Measurements from ENCODE around the gene HSBP1.

The HSBP1 gene

DNA sequence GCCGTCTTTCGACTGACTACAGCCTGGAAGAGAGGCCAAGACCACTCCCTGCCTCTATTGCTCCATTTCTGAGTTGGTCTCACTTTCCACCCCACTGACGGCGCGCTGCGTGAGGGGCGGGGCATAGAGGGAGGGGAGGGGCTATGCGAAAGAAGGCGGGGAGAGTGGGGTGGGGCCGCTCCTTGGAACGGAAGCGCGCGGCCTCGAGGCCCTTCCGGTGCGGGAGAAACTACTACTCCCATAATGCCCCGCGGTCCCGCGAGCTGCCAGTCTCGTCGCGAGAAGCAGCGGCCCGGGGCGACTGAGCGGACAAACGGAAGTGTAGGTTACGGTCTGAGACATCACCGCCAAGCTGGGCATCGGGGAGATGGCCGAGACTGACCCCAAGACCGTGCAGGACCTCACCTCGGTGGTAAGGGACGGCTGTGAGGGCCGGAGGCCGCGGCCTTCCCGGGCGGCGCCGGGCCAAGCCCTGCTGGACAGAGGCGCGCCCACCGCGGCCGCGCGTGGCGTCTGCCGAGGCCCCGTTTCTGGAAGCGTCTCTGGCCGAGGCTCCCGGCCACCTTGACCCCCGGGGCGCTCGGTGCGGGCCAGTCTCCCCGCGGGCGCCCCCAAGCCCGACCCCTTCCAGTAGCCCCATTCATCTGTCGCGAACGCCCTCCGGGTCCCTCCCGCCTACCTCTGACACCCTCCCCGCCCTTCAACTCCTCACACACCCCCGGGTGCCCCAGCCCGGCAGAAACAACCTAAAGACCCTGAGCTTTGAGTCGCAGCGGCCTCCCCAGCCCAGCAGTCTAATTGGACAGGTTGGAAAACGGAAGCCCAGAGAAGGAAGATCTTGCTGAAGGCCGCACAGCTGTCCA, at the start of gene HSBP1:
Gene HSBP1, plus strand, starts transcription at position 269 of the 863 bp plus-strand sequence. Its CDS starts 99 bp downstream, at position 368.
- DNase-seq, result peak; percentile 88 to 91 (median 90)

DNA sequence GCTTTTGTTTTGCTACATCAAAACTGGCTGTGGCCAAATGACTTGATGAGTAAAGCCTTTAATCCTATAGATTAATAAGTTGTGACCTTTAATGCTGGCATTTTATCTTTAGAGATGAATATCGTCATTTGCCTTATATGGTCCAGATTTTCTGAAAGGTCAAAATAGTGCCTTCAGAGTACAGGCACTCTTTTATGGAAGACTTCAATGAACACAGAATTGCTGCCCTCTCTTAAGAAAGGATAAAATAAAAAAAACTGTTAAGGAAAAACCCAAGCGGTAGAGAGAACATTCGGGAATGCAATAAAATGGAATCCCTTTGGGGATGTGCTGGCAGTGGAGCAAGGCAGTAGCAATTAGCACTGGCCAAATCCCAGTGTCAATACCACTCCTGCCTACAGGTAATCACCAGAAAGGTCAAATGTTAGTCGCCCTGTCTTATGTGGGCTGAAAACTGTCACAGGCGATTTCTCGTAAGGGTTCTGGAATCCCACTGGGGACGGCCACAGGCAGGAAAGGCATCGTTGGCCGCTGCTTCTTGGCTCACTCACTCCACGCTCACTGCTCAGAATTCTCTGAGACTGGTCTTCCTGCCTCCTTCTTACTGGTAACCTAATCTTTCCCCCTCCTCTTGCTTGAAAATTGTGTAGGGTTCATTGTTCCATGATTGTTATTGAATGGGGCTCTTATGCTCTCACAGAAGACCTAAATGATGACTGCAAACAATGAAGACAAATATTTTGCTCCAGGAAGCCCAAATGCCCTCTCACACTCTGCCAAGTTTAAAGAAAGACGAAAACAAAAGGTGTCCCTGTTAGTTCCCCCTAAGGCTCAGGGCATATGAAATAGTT, 45.4 kb upstream of the HSBP1 start:
- no peak for DNase-seq

DNA sequence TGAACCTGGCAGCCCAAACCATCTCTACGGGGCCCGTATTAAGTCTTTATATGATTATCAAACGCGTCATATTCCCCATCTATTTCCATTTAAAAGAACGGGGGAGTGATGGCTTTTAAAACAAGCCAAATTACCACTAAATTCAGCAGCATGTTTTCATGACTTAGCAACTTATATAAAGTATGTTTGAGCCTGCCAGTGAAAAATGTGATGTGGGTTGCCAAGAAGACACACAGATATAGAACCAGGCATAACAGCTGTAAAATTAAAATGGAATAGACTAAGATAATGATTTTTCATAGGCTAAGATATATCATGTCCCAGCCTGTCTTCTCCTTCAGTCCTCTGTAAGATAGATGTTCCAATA, 44.8 kb upstream of the HSBP1 start:
- no peak for DNase-seq

DNA sequence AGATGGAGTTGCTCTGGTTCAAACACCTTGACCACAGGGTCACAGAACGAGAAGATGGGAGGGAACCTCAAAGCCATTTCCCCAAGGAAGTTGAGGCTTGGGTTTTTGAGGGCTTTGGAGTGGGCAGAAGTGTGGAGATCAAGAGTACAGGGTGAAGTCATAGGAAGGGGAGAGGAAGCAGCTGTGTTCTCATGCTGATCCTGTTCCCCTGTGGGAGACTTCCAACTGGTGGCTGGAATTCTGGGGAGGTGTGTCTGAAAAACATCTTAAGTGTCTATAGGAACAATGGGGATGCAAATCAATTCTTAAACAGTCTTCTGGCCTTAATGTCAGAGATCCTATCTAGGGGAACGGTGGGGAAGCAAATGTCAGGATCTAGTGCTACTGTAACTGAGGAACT, 38.8 kb upstream of the HSBP1 start:
- DNase-seq, result no peak

DNA sequence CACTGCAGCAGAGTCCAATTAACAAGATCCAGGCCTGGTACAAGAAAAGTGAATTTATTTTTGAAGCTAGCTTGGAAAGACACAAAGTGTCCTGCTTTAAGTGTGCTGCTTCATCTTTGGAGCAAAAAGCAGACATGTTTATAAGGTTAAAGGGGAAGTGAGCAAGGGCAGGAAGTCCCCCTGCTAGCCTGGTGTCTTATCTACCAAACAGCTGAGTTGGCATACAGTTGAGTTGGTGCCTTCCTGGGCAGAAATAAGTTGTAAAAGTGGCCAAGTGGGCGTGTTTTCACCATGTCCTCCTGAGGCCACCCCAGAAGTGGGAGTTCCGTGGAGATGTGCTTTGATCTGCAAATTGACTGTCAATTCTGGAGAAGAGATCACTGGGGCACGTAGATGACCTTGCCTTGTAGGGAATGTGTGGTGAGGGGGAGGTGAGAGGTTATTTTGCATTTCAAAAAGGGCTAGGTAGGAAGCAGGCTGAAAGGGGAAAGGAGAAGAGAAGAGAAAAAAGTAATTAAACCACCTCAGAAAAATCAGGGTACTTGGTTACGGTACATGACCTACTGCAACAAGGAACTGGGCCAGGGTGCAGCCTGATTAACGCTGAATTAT, 38.3 kb upstream of the HSBP1 start:
- no peak for DNase-seq

DNA sequence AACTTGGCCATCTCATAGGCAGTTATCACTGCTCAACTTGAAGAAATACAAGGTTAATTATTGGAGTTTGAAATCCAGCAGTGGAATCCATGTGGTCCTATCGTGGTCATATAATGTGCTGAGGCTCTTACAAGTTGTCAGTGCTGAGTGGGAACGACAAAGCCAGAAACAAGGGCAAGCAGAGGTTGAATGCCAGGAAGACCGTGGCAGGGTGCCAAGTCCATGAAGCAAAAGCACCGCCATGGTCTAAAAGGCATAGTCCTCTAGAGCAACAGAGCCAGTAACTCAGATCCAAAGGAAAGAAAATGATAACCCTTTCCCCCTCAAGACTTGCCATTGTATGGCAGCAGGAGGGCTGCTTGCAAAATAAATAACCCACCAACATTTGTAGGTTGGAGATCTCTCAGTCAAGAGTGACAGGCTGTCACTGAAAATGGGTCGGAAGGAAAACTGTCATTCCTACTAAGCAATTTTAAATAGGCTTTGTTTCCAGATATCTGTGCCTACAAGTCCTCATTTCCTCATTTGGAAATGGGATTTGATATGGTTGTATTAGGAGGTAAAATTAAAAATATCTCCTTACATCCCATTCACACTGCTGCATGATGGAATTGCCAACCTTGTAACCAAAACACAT, 36.4 kb upstream of the HSBP1 start:
- DNase-seq, result no peak

DNA sequence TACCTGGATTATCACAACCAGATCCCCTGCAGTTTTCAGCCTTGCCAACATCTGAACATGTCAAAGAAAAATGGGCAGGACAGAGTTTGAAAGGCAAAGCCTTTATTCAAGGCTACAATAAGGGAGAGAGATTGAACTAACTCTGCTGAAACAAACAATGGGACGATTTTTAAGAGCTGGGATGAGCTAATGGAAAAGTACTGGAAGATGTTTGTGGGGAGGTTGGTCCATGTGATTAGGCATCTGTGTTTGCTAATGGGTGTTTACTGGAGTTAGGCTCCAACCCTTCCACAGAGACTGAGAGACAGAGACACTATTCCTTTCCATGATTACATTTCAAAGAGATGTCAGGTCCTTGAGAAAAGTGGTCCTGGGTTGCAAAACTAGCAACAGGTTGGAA, 35.0 kb upstream of the HSBP1 start:
- DNase-seq, result no peak

DNA sequence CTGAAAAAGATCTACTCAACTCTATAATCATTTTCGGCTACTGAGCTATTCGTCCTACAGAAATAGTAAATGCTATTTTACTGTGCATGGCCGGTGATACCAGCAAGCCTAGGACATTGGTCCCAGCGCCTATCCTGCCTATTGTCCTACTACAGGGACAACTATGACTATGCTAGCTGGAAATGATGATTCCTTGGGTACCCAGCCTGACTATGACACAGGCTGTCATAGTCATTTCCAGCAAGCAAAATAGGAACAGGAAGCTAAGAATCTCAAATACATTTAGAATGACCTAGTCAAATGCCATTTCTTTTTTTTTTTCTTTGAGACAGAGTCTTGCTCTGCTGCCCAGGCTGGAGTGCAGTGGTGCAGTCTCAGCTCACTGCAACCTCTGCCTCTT, 33.7 kb upstream of the HSBP1 start:
- DNase-seq, result no peak

DNA sequence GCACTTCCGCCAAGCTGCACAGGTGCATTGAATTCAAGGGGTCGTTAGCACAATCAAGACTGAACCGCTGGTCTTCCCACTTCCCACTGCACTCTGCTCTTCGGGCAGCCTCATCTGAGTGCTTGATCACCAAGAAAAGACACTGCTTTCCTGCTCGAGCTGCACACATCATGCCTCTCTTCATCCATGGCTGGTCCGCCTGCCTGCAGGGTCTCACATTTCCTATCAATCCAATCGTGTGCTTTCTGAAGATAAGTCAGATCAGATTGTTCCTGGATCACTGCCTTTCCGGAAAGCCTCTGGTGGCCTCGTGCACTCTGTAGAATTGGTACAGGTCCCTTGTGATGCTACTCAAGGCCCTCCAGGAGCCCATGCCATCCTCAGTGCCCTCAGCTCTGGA, 30.8 kb upstream of the HSBP1 start:
- DNase-seq, result no peak

DNA sequence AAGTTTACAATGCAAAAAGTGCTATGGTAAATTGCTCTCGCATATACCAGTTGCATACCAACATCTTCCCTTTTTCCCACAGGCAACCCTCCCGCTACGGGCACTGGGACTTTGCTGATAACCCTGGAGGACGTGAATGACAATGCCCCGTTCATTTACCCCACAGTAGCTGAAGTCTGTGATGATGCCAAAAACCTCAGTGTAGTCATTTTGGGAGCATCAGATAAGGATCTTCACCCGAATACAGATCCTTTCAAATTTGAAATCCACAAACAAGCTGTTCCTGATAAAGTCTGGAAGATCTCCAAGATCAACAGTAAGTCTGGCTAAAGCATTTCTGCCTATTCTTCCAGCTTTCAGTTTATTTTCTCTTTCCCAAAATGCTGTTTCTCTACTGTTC, 27.9 kb upstream of the HSBP1 start:
- DNase-seq, result no peak

DNA sequence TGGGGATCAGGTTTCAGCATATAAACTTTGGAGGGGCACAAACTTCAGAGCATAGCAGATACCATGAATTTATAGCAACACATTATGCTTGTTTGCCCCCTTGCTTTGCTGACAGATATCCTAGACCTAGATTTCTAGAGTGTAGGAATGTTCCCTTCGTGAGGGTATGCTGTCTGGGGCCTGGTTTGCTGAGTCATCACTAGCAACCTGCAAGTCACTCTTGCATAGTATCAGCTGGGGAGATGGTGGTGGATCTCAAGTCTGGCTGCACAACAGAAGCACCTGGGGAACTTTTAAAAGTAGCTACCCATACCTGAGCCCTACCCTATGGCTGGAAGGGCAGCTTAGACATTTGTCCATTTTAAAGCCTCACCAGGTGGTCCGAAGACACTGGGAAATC, 22.3 kb upstream of the HSBP1 start:
- no peak for DNase-seq

DNA sequence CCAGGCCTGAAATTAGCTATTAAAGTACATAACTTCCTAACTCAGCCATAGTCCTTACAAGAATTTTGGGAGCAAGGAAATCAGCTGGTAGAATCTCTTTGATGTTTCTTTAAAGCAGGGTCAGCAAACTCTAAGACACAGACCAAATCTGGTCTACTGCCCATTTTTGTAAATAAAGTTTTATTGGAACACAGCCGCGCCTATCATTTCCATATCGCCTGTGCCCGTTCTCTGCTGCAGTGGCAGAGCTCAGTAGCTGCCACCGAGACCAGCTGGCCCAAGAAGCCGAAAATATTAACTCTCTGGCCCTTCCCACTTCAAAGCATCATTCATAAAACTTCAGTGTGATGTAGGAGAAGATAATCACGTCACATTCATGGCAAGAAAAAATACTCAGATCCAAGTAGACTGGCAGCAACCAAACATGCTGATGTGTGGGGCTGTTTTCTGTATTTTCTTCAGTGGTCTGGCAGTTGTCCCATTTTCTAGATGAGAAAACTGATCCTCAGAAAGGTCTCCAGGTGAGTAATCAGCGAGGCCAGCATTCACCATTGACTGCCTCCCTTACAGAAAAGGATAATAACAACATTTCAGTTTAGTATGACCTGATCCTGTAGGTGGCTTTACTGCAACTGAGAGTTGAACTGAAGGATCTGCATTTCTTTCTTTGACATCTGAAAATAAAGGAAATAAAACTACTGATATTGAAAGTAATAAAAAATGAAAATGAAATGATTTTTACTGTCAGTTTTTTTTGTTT, 18.0 kb upstream of the HSBP1 start:
- DNase-seq, result no peak

DNA sequence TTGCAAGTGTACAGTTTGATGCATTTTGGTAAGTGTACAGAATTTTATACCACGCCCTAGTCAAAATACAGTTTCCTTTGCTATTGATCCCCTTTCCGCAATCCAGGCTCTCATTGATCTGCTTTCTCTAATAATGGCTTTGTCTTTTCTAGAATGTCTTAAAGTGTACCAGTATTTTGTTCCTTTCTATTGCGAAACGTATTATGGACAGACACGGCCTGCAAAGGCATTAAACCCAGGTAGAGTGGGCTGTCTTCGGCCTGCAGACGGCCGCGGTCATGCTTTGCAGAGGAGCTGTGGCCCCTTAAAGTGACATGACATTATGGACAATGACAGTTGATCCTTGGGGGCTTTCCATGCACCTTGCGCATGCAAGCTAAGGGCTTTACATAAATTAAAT, 15.9 kb upstream of the HSBP1 start:
- DNase-seq, result no peak

DNA sequence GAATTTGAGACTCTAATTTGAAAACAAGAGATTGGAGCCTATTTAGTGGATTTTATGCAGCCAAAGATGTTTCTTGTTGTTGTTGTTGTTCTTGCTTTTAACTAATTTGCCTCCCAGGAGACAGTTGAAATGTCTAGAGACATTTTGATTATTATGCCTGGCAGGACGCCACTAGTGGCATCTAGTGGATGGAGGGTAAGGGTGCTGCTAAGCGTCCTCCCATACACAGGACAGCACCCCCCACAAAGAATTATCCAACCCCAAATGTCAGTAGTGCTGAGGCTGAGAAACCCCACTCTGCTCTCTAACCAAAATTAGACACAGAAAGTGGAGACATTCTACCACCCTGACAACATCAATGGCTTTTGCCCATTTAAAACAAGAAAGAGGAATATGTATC, 15.4 kb upstream of the HSBP1 start:
- DNase-seq, result no peak

DNA sequence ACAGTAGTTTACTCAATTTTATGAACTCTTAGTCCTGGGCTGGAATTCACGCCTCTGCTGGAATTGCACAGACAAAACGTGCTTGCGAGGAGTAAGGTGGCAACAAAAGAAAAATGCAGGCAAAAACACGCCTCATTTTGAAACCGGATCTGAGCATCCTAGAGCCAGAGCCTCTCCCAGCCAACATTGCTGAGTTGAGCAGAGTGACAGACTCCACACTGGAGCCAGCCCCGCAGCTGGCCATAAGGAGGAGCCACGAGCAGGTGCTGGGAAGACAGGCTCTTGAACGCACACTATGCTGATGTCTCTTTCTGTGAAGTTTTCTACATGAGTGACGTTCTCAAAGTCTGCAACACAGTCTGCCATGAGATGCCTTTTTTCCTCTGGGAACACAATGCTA, 14.6 kb upstream of the HSBP1 start:
- no peak for DNase-seq

DNA sequence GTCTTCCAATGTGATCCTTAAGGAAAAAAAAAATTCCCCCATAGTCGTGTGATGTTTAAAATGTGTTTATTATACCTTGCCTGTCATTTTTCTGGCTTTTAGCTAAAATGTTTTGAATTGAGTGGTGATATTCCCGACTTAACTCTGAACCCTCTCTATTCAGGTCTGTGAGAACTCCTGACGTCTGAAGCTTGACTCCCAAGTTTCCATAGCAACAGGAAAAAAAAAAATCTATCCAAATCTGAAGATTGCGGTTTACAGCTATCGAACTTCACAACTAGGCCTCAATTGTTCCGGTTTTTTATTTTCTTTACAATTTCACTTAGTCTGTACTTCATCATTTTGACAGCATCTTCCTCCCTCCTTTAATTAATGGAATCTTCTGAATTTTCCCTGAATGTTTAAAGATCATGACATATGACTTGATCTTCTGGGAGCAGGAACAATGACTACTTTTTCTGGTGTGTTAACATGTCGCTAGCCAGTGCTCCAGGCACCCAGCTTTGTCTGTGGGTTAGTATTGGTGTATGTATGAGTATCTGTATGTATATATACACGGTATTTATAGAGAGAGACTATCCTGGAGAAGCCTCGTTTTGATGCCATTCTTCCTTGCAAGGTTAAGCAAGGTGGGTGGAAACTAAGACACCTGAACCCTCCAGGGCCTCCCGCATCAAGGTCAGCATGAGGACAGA, 12.8 kb upstream of the HSBP1 start:
- DNase-seq, result no peak

DNA sequence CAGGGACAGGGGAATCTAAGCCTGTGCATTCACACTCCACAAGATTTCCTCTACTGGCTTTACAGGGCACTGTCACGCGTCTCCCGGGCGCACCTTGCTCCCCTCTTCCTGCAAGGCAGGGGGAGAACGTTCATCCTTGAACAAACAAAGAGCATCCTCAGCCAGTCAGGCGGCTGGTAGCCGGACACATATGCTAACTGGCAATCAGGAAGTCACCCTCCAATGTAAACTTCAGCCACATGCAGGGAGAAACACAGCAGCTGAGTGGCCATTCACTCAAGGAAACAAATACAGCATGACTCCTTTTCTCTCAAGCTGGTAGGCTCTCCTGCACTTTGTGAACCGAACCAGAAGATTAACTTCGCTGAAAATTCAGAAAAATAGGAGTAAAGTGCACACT, 10.8 kb upstream of the HSBP1 start:
- no peak for DNase-seq

DNA sequence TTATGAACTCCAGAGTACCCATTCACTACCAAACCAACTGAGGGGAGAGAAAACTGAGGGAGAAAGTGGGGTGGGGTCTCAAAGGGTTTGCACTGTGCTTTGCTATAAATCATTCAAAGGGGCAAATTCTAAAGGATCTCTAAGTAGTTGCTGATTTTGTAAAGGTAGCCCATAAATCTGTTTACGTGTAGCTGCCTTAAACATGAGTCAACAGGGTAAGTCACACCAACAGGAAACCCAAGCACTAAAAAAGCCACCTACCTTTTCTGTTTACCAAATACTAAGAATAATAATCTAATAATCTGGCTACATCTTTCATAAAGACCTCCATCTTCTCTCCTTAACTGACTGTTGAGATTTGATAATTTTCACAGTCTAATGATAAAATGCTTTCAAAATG, 8.4 kb upstream of the HSBP1 start:
- no peak for DNase-seq

DNA sequence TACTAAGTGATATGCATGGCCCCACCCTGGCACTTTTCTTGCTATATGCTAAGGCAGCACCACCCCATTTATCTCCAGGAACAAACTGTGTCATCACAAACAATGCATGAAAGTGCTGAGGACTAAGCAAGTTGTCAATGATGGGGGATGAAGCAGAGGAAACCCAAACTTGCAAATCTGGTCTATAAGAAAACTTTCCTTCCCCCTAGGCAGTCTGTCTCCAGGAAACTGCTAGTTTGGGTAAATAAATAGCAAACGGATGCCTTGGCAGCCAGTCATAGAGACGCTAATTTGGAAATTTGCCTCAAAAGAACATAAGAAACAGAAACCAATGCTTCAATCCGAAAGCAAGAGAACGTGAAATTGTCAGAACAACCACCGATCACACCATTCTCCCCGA, 5.6 kb upstream of the HSBP1 start:
- no peak for DNase-seq

DNA sequence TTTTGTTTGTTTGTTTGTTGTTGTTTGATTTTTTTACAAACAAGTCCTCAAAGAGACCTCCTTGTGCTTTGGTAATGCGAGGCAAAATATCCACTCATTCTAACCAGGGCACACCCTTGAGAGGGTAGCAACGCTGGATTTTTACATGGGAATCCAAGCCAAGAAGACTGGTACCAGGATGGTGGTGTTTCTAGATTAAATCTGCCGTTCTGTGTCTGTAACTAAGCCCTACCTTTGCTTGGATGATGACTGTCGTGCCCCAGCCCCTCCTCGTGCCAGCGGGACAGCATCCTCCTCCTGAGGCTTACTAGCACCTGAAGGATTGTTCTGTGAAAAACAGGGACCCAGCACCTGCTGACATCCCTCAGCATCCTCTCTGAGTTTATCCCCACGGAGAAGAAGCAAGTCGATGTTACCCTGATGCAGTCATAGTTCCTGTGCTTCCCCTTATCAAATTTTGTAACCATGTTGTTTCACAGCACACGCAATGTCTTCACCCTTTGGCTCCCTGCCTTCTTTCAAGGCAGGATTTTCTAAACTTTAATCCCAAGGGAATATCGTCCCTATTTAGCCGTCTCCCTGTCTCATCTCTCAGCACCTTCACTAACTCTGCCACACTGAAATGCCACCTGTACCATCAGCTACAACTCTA, 5.1 kb upstream of the HSBP1 start:
- DNase-seq, result no peak

DNA sequence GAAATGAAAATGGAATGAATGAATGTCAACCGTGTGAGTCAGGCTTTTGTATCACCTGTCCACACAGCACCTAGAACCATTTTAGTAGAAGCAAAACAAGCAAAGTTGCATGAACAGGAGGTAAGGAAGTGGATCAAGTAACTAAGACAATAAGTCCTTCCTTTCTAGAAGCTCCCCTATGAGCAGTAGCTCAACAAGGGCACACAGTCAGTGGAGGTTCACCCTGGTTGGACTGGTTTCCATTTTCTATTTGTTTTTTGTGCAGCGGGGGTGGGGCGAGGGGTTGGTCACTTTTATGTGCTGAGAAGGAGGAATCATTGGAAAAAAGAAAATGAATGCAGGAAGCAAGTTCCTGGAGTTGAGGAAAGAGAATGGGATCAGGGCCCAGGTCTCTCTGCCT, 4.0 kb upstream of the HSBP1 start:
- no peak for DNase-seq
